KBM-7 (cell line): Measurements from ENCODE around the gene TOP2B.

ENCODE experiments used
- DNase-seq: peaks from one replicate; pipeline ENCODE4 v3.0.0-alpha.2; 2015
- in situ Hi-C: fragments of 300-500 bp; cut with MboI; formaldehyde crosslinking; loops from 2 replicates; pipeline ENCODE4 v1.14.3; 2020; ENCODE audit warnings: low sequenced_read_pairs, low pct_unique_long_range_greater_than_20kb, mixed read lengths

Gene TOP2B

DNA sequence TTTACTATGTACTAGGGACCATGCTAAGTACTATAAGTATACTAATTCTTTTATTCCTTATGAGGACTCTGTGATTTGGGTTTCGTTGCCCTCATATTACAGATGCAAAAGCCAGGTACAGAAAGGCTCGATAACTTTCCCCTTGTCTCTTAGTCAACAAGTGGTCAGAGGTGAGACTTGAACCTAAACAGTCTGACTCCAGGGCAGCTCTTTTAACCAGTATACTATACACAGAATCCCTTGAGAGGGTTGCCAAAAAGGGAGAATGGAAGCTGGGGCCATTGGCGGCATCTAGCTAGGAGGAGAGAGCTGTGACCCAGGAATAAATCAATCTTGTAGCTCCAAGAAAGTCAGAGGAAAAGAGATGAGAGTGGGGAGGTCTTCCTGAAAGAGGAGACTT is 92.4 kb downstream of the TOP2B start:
- in situ Hi-C loops = no loop called here
- no peak for DNase-seq

DNA sequence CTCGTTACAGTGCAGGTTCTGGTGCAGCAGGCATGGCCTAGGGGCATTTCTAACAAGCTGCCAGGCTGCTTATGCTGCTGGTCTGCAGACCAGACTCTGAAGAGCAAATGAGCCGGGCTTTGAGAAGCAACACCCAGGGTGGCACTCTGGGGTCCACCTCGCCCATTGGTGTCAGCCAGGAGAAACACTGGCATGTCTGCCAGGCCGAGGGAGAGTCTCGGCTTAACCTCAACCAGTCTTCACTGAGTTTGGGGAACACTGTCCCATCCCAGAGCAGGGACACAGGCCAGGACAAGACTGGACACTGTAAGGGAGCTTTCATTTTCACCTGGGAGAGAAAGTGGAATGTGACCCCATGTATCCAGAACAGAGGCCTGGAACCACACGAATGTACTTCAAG is 93.4 kb downstream of the TOP2B start:
- DNase-seq = no peak
- in situ Hi-C loops = no loop called here

DNA sequence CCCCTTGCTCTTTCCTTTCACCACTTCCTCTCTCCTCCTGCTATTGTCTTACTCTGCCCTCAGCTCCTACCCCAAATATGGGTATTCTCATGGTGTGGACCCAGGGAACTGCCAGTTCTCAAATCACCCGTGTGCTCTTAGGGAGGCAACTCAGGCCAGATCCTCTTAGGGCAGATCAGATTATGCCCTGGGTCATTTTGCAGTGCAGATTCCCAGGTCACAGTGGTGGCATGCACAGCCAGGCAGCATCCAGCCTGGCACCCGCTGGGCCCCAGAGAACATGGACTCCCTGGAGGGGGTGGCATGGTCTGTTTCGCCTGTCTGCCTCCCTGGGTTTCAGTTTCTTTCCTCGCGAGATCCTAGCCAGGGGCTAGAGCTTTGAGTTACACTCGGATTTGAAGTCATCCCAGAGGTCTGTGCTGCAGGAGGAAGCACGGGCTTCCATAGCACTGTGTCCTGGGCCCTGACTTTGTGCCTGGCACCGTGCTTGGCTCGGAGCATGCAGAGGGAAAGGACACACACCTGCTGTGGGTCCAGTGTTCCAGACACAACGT is 96.1 kb downstream of the TOP2B start:
- in situ Hi-C loops = no loop called here
- no peak for DNase-seq

DNA sequence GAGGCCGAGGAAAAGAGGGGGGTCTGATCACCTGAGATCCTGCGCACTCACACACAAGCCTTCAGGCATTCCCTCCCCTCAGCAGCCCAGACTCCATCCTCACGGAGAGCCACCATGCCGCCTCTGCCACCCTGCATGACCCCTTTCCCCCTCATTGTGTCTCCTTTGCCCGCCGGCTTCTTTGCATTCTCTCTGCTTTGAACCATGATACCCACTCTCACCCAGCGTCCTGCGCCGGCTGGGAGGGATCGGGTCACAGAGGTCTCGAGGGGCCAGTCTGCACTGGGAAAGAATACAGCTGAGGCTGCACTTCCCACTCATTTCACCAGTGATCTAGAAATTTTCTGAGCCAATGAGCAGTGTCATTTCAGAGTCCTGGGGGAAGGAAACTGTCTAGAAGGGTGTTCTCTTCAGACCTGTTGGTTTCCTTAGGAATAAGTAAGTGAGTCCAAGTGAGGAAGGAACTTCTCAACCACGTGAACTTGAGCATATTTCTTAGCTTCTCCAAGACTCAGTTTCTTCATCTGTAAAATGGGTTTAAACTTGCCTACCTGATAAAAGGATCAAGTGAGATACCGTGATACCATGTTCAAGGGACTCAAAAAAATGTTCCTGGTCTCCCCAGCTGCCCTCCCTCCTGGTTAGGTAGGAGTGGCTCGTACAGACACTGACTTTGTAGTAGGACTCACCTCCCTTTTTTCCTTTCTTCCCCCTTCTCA is 96.7 kb downstream of the TOP2B start:
- no peak for DNase-seq
- in situ Hi-C loops = no loop called here

DNA sequence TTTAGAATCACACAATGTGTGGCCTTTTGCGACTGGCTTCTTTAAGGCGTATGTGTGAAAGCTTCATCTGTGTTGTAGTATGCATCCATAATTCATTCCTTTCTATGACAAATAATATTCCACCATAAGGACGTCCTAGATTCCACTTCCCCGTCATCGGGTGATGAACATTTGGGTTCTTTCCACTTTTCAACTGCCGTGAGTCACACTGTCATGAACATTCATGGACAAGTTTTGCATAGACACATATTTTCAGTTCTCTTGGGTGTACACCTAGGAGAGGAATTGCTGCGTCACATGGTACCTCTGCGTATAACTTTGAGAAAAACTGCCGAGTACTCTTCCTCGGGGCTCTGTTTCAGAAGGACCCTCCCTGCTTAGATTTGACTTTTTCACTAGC is 97.3 kb downstream of the TOP2B start:
- in situ Hi-C loops = no loop called here
- no peak for DNase-seq

DNA sequence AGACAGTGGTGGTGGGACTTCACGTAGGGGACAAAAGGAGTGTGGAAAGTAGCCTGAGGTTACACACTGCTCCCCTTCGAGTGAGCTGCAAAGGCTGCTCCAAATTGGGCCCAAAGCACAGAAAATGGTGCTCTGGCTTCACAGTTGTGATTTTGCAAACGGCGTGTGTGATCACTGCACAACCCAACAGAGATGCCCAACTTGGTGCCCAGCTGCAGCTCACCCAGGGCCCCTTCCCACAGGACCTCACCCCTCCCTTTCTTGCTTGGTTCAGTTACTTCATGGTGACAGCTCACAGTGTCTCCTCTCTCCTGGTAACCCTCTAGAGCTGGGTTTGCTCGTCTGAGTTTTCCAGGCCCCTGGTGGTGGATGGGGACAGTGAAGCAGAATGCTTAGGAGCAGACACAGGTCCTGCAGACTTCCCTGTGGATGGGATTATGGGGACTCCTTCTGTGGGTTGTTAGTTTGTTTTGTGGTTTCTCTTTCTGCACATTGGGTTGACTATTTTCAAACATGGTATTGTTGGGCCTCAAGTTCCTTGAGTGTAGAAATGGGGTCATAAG is 98.3 kb downstream of the TOP2B start:
- no peak for DNase-seq
- in situ Hi-C loops = no loop called here

DNA sequence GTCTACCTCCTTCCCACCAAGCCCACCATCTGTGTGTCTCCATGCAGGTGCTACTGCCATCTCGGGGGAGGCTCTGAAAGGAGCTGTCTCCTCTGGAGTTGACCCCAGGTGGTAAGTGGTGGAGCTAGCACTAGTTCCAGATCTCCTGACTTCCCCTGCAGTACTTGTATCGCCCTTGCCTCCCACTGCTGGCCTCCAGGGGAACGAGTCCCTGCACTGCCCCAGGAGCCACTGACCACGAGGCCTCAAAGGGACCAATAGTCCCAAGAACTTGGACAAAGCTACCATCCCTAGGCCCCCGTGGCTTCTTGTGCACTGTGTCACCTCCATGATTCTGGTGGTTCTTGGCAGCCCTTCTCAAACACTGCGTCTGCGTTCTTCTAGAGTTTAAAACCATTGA is 98.9 kb downstream of the TOP2B start:
- DNase-seq = no peak
- in situ Hi-C loops = no loop called here

DNA sequence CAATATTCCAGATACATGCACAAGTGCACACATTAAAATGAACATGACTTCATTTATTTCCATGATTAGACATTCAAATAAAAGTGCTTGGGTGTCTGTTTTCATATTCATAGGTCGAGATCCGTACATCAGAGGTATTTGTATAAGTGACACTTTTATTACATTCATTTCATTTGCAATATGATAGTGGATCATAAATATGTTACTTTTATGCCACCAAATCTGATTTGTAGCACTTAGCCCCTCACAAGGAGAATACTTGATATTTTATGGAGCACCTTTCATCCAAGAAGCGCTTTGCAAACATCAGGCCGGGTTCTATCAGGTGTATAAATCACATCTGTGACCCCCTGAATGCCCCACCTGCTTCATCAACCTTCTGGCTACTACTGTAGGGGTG is 100.6 kb downstream of the TOP2B start:
- in situ Hi-C loops = no loop called here
- no peak for DNase-seq

DNA sequence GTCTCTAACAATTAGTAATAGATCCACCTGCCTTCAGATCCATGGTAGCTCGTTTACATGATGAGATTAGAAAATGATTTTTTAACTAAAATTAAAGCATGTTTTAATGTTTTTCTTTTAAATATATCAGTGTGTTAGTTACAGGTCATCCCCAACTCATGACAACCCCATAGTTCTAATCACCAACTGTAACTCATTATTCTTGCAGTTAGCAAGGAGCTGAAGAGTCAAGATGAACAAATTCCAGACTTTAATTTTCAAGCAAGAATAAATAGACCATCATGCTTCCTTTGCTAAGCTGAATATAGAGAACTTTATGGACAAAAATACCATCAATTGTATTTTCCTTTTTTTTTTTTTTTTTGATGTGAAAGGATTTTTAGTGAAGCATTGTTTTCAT is 101.1 kb downstream of the TOP2B start:
- in situ Hi-C loops = no loop called here
- DNase-seq = no peak

DNA sequence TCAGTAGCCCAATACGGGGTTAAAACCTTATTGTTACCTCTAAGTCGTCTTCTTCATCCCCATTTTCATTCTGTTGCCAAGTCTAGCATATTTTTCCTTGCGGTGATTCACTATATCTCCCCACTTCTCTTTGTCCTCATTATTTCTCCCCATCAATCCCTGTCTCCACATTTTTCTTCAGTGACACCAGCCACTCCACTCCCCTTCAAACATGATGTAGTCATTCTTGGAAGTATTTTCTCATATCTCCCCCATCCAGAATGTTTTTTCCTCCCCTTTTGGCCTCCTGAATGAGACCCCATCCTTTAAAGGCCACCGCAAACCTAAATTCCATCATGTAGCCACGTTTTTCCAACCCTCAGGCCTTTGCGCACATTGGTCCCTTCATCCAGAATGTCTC is 105.9 kb downstream of the TOP2B start:
- no peak for DNase-seq
- in situ Hi-C loops = no loop called here

DNA sequence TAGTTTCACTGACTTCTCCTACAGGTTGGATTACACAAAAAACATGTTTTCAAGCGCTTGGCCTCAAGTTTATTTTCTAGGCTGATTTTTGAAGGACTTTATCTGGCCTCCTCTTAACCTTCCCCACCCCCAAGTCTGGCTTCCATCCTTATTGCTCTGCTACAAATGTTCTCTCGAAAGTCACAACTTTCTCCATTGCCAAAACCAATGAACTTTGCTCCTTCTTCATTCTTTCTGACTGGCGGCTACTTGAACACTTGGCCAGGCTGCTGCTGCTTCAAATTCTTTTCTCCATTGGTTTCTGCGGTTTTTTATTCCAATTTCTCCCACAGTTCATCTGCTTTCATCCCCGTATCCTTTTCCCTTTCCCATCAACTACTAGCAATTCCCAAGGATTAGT is 106.6 kb downstream of the TOP2B start:
- DNase-seq = no peak
- in situ Hi-C loops = no loop called here

DNA sequence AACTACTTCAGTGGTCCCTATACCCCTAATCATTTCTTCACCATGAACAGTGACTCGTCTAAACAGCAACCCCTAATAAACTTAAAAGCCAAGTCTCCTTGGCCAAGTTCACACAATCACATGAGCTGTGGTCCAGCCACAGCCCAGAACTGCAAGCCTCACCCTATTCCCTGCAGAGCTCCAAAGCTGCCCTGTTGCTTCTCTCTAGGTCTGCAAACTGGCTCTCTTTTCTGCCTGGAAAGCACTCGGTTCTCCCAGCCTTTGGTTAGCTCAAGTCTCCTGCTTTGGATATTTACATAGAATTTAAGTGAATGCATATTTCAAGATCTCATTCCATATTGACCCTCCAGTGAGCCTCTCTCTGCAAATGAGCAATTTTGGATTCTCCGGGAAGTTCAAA is 107.0 kb downstream of the TOP2B start:
- in situ Hi-C loops = no loop called here
- no peak for DNase-seq

DNA sequence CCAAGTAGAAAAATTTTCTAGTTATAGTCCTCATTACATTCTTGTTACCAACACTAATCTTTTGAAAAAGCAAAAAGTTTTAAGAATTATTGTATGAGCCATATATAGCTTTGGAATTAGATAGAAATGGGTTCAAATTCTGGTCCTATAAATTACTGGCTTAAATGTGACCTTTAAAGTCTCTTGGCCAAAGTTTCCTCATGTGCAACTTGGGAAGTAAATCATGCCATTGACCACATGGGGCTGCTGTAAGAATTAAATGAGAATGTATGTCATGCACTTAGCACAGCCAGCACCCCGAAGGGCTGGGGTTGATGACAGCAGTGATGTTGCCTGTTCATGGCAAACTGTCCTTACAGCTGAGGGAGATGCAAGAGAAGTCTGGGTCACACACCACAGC is 108.3 kb downstream of the TOP2B start:
- DNase-seq = no peak
- in situ Hi-C loops = no loop called here

DNA sequence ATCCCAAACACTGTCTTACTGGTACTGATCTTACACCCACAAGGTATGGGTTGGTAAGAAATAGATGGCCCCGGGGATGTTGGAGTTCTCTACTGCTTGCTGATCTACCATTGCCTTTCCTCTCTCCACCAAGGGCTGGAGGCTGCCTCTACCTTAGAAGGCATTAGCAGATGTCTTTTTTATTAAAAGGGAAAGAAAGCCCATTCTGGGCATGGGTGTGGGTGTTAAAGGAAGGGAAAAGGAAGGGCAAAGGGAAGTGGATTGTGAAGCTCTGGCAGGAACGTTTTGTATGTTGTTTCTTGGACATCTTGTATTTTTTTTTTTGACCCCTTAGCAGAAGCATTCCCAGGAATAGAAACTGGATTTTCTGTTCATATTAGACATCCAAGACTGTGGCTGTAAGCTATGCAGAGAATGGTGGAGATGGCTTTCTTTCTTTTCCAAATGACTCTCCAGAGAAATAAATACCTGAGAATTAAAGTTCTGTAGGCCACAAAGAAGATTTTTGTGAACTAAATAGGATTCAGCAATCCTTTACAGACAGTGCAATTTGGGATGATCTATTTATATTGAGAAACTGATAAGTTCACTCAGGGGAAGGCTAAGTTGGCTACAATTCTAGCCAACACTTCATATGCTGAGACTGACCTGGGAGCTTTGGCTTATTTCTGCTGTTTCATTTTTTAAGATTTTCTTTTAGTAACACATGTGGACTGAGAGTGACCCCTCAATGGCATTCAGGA is 108.8 kb downstream of the TOP2B start:
- DNase-seq = no peak
- in situ Hi-C loops = no loop called here

DNA sequence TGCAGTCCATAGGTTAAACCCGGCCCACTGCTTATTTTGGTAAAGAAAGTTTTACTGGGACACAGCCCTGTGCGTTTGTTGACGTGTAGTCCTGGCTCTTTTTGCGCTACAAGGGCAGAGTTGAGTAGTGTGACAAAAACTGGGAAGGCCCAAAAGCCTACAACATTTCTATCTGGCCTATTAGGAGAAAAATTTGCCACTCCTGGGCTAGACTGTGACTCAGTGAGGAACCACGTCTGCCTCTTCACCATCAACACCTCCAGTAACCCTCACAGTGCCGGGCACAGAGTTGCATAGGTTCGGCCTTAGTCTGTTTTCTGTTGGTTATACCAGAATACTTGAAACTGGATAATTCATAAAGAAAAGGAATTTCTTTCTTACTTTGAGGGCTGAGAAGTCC is 110.3 kb downstream of the TOP2B start:
- DNase-seq = no peak
- in situ Hi-C loops = no loop called here

DNA sequence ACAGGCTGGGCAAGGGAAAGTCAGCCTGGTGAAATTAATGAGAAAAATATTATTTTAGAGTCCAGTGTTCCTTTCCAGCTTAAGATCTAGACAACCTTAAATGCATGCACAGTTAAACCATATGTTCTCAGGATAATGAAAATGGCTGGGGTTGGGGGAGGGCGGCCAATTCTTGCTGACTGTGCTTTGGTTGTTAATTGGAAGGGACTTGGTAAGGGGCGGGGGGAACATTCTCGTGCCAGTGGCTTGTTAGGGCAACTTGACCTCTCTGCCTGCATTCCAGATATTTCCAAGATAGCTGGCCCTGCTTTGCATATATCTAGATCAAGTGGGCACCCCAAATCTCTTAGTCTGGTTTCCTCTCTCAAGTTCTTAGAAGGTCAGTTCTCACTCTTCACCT is 112.5 kb downstream of the TOP2B start:
- in situ Hi-C loops = no loop called here
- DNase-seq = no peak

DNA sequence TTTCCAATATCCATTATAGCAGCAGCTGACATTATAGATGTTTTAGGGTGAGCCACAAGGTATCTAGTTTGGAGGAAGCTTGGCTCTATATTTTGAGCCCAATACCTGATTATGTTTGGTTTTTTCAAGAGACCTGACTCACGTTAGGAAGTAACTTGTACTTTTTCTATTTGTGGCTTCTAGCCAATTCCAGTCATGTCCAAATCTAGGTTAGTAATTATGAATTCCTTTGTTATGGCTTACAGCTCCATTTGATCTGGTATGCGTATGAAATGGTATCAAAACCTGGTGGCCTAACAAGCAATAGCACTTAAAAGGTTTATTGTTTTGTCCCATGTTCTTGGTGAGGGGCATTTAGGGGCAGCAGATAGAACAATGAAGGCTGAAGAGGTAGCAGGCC is 115.9 kb downstream of the TOP2B start:
- DNase-seq = no peak

DNA sequence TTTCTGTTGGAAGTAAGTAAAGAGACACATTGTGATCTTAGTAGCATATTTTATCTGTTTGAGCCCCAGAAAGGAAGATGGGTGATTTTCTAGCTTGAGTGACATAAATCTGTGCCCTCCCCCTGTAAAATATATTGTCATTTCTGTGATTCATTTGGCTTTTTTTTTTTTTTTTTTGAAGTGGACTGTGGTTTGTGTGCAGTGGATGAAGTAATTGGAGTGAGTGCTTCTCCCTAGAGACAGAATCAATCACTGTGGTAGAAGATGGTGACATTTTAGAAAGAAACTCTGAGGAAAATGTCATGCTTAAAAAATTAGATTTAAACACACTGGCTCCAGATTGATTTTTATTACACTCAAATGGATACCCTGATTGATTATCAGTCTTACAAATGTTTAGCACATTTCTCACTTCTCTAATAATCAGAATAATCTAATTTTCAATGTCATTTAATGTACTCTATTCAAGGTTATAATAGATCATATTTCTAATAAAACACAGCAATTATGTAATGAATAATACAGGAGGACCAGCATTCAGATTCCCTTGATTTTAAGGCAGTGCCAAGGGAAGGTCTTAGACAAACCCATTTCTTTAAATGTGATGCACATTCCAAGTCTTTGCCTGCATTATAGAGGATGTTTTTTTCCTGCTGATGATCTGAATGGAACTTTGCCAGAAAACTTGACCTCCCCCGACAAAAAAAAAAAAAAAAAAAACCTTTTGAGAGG is 116.6 kb downstream of the TOP2B start:
- in situ Hi-C loops = no loop called here
- no peak for DNase-seq

More for the DNA sequence above, 115.9 kb downstream of the TOP2B start:
- in situ Hi-C loops = no loop called here
